Trophoblast cell (in vitro differentiated cells and primary cell): ENCODE data around the gene AFAP1L2.

Experiments used
- DNase-seq, 2 donors: peaks; one replicate each; pipeline ENCODE4 v3.0.0-alpha.2; 2016
- H2AFZ ChIP-seq: 2 replicates; pipeline ENCODE4 v1.6.1; 2013; ENCODE audit warnings: low read length, moderate library complexity, mild to moderate bottlenecking; ENCODE audit not compliant: insufficient read depth, poor library complexity
- H2AK5ac ChIP-seq: 2 replicates; pipeline ENCODE4 v1.6.1; 2013; ENCODE audit warnings: mild to moderate bottlenecking, low read length
- H2BK120ac ChIP-seq: 2 replicates; pipeline ENCODE4 v1.6.1; 2013; ENCODE audit warnings: low read length, mild to moderate bottlenecking, moderate library complexity; ENCODE audit not compliant: insufficient read depth, poor library complexity
- H2BK12ac ChIP-seq: 2 replicates; pipeline ENCODE4 v1.6.1; 2013; ENCODE audit warnings: mild to moderate bottlenecking, low read length, moderate library complexity
- H2BK5ac ChIP-seq: 2 replicates; pipeline ENCODE4 v1.6.1; 2013; ENCODE audit warnings: low read length, low read depth, moderate library complexity, mild to moderate bottlenecking; ENCODE audit not compliant: poor library complexity
- H3K14ac ChIP-seq: 2 replicates; pipeline ENCODE4 v1.6.1; 2013; ENCODE audit warnings: mild to moderate bottlenecking, low read length
- H3K18ac ChIP-seq: 2 replicates; pipeline ENCODE4 v1.6.1; 2013; ENCODE audit warnings: mild to moderate bottlenecking, low read length
- H3K23ac ChIP-seq: 2 replicates; pipeline ENCODE4 v1.6.1; 2013; ENCODE audit warnings: low read length
- H3K27ac ChIP-seq: 2 replicates; pipeline ENCODE4 v1.5.1; 2013; ENCODE audit warnings: low read depth, mild to moderate bottlenecking, inconsistent platforms, low read length, moderate library complexity
- H3K27me3 ChIP-seq: 2 replicates; pipeline ENCODE4 v1.6.1; 2013; ENCODE audit warnings: inconsistent platforms, mild to moderate bottlenecking, low read length, moderate library complexity; ENCODE audit not compliant: insufficient read depth
- H3K36me3 ChIP-seq, 2 experiments: 1 replicate in 1 of 2; 2 replicates in 1 of 2; pipeline ENCODE4 v1.6.1; 2013; ENCODE audit warnings: low read length in 2 of 2, mild to moderate bottlenecking in 2 of 2, moderate library complexity in 1 of 2; ENCODE audit not compliant: insufficient read depth in 2 of 2, control insufficient read depth in 1 of 2
- H3K4ac ChIP-seq: 2 replicates; pipeline ENCODE4 v1.6.1; 2013; ENCODE audit warnings: low read depth, mild to moderate bottlenecking, low read length, moderate library complexity
- H3K4me1 ChIP-seq, 2 experiments: 1 replicate in 1 of 2; 2 replicates in 1 of 2; pipeline ENCODE4 v1.6.1; 2013; ENCODE audit warnings: low read length in 2 of 2, mild to moderate bottlenecking in 2 of 2, moderate library complexity in 1 of 2; ENCODE audit not compliant: insufficient read depth in 2 of 2, control insufficient read depth in 1 of 2
- H3K4me2 ChIP-seq: 2 replicates; pipeline ENCODE4 v1.6.1; 2013; ENCODE audit warnings: inconsistent platforms, mild to moderate bottlenecking, low read length, moderate library complexity
- H3K4me3 ChIP-seq: 2 replicates; pipeline ENCODE4 v1.5.1; 2013; ENCODE audit warnings: mild to moderate bottlenecking, low read depth, low read length, inconsistent platforms
- H3K79me1 ChIP-seq: one replicate; pipeline ENCODE4 v1.6.1; 2013; ENCODE audit warnings: low read length
- H3K79me2 ChIP-seq: 2 replicates; pipeline ENCODE4 v1.6.1; 2013; ENCODE audit warnings: low read length, mild to moderate bottlenecking; ENCODE audit not compliant: control insufficient read depth, insufficient read depth, poor library complexity
- H3K9ac ChIP-seq: 2 replicates; pipeline ENCODE4 v1.6.1; 2013; ENCODE audit warnings: mild to moderate bottlenecking, low read length
- H3K9me3 ChIP-seq: 2 replicates; pipeline ENCODE4 v1.6.1; 2013; ENCODE audit warnings: low read depth, mild to moderate bottlenecking, control low read depth, inconsistent platforms, low read length; ENCODE audit not compliant: insufficient read depth
- H4K12ac ChIP-seq: 2 replicates; pipeline ENCODE4 v1.6.1; 2013; ENCODE audit warnings: low read depth, mild to moderate bottlenecking, low read length, moderate library complexity
- H4K8ac ChIP-seq: 2 replicates; pipeline ENCODE4 v1.6.1; 2013; ENCODE audit warnings: low read depth, mild to moderate bottlenecking, low read length, moderate library complexity
- H4K91ac ChIP-seq: one replicate; pipeline ENCODE4 v1.6.1; 2013; ENCODE audit warnings: low read depth, mild to moderate bottlenecking, low read length, moderate library complexity
- WGBS: extraction: QIAGEN DNeasy Blood & Tissue Kit; methylation state at CpG from one replicate; pipeline ENCODE4 v1.1.7; 2013; ENCODE audit warnings: missing lambda C conversion rate; ENCODE audit not compliant: insufficient read length, insufficient coverage; ENCODE audit errors: extremely low coverage; 5-methylcytosine and 5-hydroxymethylcytosine counted together

AFAP1L2 gene

DNA sequence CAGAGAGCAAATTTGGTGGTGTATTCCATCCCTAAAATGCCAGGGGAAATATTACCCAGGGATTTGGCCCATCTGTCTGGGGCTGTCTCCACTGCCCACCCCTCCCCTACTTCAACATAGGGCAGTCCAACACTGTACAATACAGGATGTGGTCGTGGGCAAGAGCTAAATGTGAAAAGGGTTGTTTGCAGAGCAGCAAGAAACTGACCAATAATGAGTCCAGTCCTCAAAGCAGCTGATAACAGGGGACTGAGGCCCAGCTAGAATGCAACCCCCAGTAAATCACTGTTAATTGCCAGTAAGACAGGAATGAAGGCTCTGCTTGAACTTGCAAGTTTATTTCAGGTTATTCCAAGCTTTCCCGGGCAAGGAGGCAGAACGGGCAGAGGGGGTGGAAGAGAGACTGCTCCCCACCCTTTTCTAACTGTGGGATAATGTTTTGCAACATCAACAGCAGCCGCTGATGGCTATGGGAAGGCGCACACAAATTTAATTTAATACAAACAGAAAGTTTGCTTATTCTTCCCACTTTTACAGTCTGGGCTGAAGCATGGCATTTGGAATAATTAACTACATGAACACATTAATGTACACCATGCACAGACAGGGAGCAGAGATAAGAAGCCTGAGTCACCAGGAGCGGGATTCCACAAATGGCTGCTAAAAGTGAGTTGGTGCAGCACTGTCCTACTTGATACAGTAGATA, 36.8 kb downstream of the AFAP1L2 start:
- H3K23ac ChIP-seq = no peak overlapping the region
- no peaks in the 10 kb centered on the region for H3K27me3 ChIP-seq
- H2BK12ac ChIP-seq = peak overlapping the region; percentile 69
- H4K91ac ChIP-seq = peak overlapping the region; percentile 92
- H4K12ac ChIP-seq = peak overlapping the region; percentile 31
- H3K9ac ChIP-seq = no peak overlapping the region
- peaks cover 3 to 9% of the 10 kb centered on the region in 2 experiments for H3K36me3 ChIP-seq
- H2AK5ac ChIP-seq = no peak overlapping the region
- H3K79me1 ChIP-seq = peaks cover 40% of the 10 kb centered on the region
- peak overlapping the region; percentile 98 for H3K27ac ChIP-seq
- peak overlapping the region; percentile 54 for H4K8ac ChIP-seq
- peak overlapping the region; percentile 17 for H3K14ac ChIP-seq
- H3K4me2 ChIP-seq = peak overlapping the region; percentile 47
- no peak overlapping the region for H2AFZ ChIP-seq
- peaks cover 38 to 43% of the 10 kb centered on the region in 2 experiments for H3K4me1 ChIP-seq
- H3K79me2 ChIP-seq = peaks cover 18% of the 10 kb centered on the region
- WGBS = no CpG with 5 or more reads among the region's 6 CpGs
- peak overlapping the region; percentile 58 for H3K4ac ChIP-seq
- peak in 1 of 2 donors; percentile 86 for DNase-seq
- no peaks in the 10 kb centered on the region for H3K9me3 ChIP-seq
- H2BK120ac ChIP-seq = peak overlapping the region; percentile 98
- H3K18ac ChIP-seq = peak overlapping the region; percentile 87
- peak overlapping the region; percentile 98 for H2BK5ac ChIP-seq
- H3K4me3 ChIP-seq = no peak overlapping the region

DNA sequence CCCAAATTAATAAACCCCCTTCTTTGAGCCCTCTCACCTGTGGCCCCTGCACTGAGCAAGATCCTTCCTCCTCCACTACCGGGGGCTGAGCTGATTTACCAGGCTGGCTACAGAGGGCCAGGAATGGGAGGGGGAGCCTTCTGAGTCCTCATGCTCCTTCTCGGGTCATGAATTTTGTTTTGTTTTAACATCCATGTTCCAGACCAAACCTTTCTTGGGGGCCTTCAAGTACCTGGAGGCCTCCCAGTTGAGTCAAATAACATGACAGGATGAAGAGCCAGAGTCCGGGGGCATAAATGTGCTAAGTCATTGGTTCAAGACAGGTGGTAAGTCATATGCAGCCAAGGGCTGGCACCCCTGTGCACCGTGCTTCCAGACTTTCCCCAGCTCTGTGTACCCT, 39.6 kb downstream of the AFAP1L2 start:
- Histone ChIP-seq H3K36me3 (peaks cover 3 to 6% of the 10 kb centered on the region in 2 experiments), H3K9me3 (no peaks in the 10 kb centered on the region), H3K9ac (no peak overlapping the region), H2AFZ (no peak overlapping the region), H3K4ac (peak overlapping the region; percentile 69), H3K23ac (no peak overlapping the region), H3K4me2 (no peak overlapping the region), H3K4me1 (peaks cover 38 to 39% of the 10 kb centered on the region in 2 experiments), H3K18ac (peak overlapping the region; percentile 86), H2BK5ac (peak overlapping the region; percentile 51), H3K79me1 (peaks cover 46% of the 10 kb centered on the region), H2BK12ac (peak overlapping the region; percentile 82), H3K4me3 (no peak overlapping the region), H2AK5ac (peak overlapping the region; percentile 11), H3K27ac (peak overlapping the region; percentile 74), H2BK120ac (peak overlapping the region; percentile 1), H4K12ac (no peak overlapping the region), H4K91ac (peak overlapping the region; percentile 86), H3K14ac (peak overlapping the region; percentile 36), H3K27me3 (no peaks in the 10 kb centered on the region), H4K8ac (peak overlapping the region; percentile 26), H3K79me2 (peaks cover 11% of the 10 kb centered on the region)
- DNase-seq = no peak
- no CpG with 5 or more reads among the region's 4 CpGs for WGBS

DNA sequence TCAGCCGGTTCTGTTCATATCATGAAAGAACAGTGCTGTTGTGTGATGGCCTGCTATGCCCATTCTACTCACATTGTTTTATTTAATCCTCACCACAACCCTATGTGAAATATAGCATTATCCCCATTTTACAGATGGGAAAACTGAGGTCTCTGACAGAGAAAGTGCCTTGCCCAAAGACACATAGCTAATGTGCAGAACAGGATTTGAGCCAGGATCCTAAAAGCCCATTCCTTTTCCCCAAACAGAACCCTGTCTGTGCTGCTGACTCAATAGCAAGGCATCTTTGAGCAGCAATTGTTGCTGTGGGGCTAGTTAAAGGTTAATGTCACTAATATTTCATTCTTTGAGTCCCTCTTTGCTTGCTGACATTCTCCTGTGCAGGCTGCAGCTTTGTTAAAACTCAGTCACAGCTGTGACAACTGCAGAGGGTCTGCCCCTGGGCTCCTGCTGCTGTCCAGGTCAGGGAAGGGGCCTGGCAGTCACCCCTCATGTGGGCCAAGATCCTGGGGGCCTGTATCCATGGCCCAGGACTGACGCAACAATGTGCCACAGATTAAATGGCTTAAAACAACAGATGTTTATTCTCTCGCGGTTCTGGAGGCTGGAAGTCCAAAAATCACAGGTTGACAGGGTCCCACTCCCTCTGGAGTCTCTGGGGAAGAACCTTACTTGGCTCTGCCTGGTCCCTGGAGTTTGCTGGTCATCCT, 40.4 kb downstream of the AFAP1L2 start:
- no peak overlapping the region for H3K4me3 ChIP-seq
- H3K14ac ChIP-seq = no peak overlapping the region
- peak overlapping the region; percentile 74 for H3K27ac ChIP-seq
- peak overlapping the region; percentile 41 for H3K18ac ChIP-seq
- no peaks in the 10 kb centered on the region for H3K9me3 ChIP-seq
- H3K4me2 ChIP-seq = no peak overlapping the region
- peaks cover 40 to 41% of the 10 kb centered on the region in 2 experiments for H3K4me1 ChIP-seq
- peak overlapping the region; percentile 86 for H4K91ac ChIP-seq
- peak in 1 of 2 donors; percentile 57 for DNase-seq
- no peak overlapping the region for H4K8ac ChIP-seq
- no peaks in the 10 kb centered on the region for H3K27me3 ChIP-seq
- H2AK5ac ChIP-seq = peak overlapping the region; percentile 11
- H3K79me1 ChIP-seq = peaks cover 46% of the 10 kb centered on the region
- peak overlapping the region; percentile 34 for H2BK12ac ChIP-seq
- no peak overlapping the region for H2AFZ ChIP-seq
- peak overlapping the region; percentile 10 for H2BK5ac ChIP-seq
- H3K23ac ChIP-seq = no peak overlapping the region
- no peak overlapping the region for H4K12ac ChIP-seq
- H2BK120ac ChIP-seq = peak overlapping the region; percentile 1
- H3K36me3 ChIP-seq = peaks cover 3 to 6% of the 10 kb centered on the region in 2 experiments
- H3K4ac ChIP-seq = peak overlapping the region; percentile 34
- WGBS = no CpG with 5 or more reads among the region's 4 CpGs
- peaks cover 11% of the 10 kb centered on the region for H3K79me2 ChIP-seq
- no peak overlapping the region for H3K9ac ChIP-seq

DNA sequence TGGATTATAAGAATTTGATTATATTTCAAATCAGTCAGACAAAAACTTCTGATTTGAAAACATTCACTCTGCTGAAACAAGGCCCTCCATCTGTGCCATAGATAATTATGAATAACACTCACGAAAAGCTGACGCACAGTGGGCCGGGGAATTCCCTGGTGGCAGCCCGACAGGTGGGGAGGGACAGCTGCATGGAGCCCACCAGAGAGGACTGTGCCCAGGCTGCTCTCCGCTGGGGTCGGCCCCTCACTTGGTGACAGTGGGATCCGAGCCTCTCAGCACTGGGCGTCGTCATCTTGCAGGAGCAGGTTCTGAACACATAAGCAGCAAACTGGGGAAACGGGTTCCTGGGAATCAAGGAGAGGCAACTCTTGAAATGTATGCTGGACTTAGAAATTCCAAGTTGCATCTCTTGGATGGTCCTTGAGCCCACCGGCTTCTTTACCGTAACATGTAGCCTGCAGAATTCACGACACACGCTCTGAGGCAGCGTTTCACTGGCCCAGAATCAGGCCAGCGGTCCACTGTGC, 41.4 kb downstream of the AFAP1L2 start:
- peak overlapping the region; percentile 93 for H2BK12ac ChIP-seq
- no peak overlapping the region for H2AFZ ChIP-seq
- H3K18ac ChIP-seq = peak overlapping the region; percentile 95
- H4K12ac ChIP-seq = no peak overlapping the region
- DNase-seq = peak in 1 of 2 donors; percentile 63
- H3K27me3 ChIP-seq = no peaks in the 10 kb centered on the region
- peak overlapping the region; percentile 79 for H4K91ac ChIP-seq
- H3K4me2 ChIP-seq = no peak overlapping the region
- no peak overlapping the region for H3K9ac ChIP-seq
- H2AK5ac ChIP-seq = peak overlapping the region; percentile 91
- peak overlapping the region; percentile 18 for H2BK5ac ChIP-seq
- no peak overlapping the region for H3K23ac ChIP-seq
- H3K79me1 ChIP-seq = peaks cover 42% of the 10 kb centered on the region
- no CpG with 5 or more reads among the region's 16 CpGs for WGBS
- H3K36me3 ChIP-seq = peaks cover 3 to 6% of the 10 kb centered on the region in 2 experiments
- H3K9me3 ChIP-seq = no peaks in the 10 kb centered on the region
- H3K4me3 ChIP-seq = no peak overlapping the region
- H3K4me1 ChIP-seq = peaks cover 33 to 37% of the 10 kb centered on the region in 2 experiments
- peaks cover 11% of the 10 kb centered on the region for H3K79me2 ChIP-seq
- peak overlapping the region; percentile 84 for H2BK120ac ChIP-seq
- peak overlapping the region; percentile 42 for H3K27ac ChIP-seq
- H4K8ac ChIP-seq = peak overlapping the region; percentile 75
- peak overlapping the region; percentile 78 for H3K14ac ChIP-seq
- H3K4ac ChIP-seq = peak overlapping the region; percentile 60
